ENCODE data around the gene POLDIP2.

GRCh38 chr17:28390984-28391383 is 33.7 kb upstream of the POLDIP2 start:
- TF ChIP-seq ZNF274 (CRISPR knock-in tag; IDR thresholded peaks at IDR 0.05) (no peak), MEIS1 (CRISPR knock-in tag; IDR thresholded peaks at IDR 0.05; ENCODE audit: borderline replicate concordance) (no peak), POLR2AphosphoS5 (IDR thresholded peaks at IDR 0.05; ENCODE audit: low read depth, low read length) (no peak), CTCF (CRISPR knock-in tag; IDR thresholded peaks at IDR 0.05) (no peak), ATF6 (CRISPR knock-in tag; conservative IDR thresholded peaks at IDR 0.05) (no peak), ATF2 (CRISPR knock-in tag; IDR thresholded peaks at IDR 0.05) (no peak)
